Measurements from ENCODE around the gene DRC7.
"Not testable (repeated sequence)": the region's sequence is repeated elsewhere in the genome, so short reads cannot be mapped to it uniquely, and the experiment has no call there.

DRC7 gene

GRCh38 chr16:57670196-57670595, 24.4 kb upstream of the DRC7 start:
- H3K4me3 ChIP-seq (replicated peaks in 1 of 2; ENCODE audit: low read depth in 2 of 2, low read length in 2 of 2), result no peak overlapping the region
- TF ChIP-seq, protein P1, sequence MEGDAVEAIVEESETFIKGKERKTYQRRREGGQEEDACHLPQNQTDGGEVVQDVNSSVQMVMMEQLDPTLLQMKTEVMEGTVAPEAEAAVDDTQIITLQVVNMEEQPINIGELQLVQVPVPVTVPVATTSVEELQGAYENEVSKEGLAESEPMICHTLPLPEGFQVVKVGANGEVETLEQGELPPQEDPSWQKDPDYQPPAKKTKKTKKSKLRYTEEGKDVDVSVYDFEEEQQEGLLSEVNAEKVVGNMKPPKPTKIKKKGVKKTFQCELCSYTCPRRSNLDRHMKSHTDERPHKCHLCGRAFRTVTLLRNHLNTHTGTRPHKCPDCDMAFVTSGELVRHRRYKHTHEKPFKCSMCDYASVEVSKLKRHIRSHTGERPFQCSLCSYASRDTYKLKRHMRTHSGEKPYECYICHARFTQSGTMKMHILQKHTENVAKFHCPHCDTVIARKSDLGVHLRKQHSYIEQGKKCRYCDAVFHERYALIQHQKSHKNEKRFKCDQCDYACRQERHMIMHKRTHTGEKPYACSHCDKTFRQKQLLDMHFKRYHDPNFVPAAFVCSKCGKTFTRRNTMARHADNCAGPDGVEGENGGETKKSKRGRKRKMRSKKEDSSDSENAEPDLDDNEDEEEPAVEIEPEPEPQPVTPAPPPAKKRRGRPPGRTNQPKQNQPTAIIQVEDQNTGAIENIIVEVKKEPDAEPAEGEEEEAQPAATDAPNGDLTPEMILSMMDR (IDR thresholded peaks at IDR 0.05; ENCODE audit: low read depth, low read length), result no peak
- no peak for DNase-seq (ENCODE audit: low read depth in 2 of 2)

- H3K4me3 ChIP-seq (replicated peaks in 1 of 2; ENCODE audit: low read depth in 2 of 2, low read length in 2 of 2), result not testable (repeated sequence)
- peak; percentile 16 to 31 for DNase-seq (ENCODE audit: low read depth in 2 of 2)
Measured at GRCh38 chr16:57671451-57671850, 23.2 kb upstream of the DRC7 start.

- TF ChIP-seq, protein P1 (IDR thresholded peaks at IDR 0.05; ENCODE audit: low read depth, low read length), result no peak
Measured at GRCh38 chr16:57672416-57672815, 22.2 kb upstream of the DRC7 start.

GRCh38 chr16:57672824-57673223, 21.8 kb upstream of the DRC7 start:
- DNase-seq (ENCODE audit: low read depth in 2 of 2), result no peak
- H3K4me3 ChIP-seq (replicated peaks in 1 of 2; ENCODE audit: low read depth in 2 of 2, low read length in 2 of 2), result no peak overlapping the region
- TF ChIP-seq, protein P1 (IDR thresholded peaks at IDR 0.05; ENCODE audit: low read depth, low read length), result no peak

More at GRCh38 chr16:57672416-57672815, 22.2 kb upstream of the DRC7 start:
- H3K4me3 ChIP-seq (replicated peaks in 1 of 2; ENCODE audit: low read depth in 2 of 2, low read length in 2 of 2), result no peak overlapping the region
- no peak for DNase-seq (ENCODE audit: low read depth in 2 of 2)

DNA sequence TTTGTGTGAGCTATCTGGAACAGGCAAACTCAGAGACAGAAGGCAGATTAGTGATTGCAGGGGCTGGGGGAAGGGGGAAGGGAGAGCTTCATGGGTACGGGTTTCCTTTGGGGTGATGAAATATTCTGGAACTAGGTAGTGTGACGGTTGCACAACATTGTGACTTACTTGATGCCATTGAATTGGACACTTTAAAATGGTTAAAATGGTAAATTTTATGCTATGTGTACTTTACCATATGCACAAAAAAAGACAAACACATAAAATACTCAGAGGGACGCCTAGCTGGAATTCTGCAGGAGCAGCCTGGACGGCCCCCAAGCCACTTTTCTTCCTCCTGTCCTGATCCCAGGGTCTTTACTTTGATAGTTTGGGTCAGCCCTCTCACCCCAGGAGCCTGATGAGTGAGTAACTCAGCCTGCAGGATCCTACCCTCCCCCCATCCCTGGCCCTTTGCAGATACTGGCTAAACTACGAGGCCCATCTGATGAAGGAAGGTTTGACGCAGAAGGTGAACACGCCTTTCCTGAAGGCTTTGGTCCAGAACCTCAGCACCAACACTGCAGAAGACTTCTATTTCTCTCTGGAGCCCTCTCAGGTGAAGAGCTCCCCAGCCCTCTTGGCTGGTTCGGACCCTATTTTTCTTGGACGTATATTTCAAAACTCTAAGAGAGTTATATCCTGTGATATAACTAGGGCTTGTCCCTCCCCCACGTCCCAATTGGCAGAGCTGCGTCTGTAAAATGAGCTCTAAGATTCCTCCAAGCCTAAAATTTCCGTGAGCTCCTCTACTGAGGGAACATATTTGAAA, 18.7 kb upstream of the DRC7 start:
- peak; percentile 19 to 57 for DNase-seq (ENCODE audit: low read depth in 2 of 2)
- TF ChIP-seq, protein P1 (IDR thresholded peaks at IDR 0.05; ENCODE audit: low read depth, low read length), result no peak
- H3K4me3 ChIP-seq (replicated peaks in 1 of 2; ENCODE audit: low read depth in 2 of 2, low read length in 2 of 2), result no peak overlapping the region

DNA sequence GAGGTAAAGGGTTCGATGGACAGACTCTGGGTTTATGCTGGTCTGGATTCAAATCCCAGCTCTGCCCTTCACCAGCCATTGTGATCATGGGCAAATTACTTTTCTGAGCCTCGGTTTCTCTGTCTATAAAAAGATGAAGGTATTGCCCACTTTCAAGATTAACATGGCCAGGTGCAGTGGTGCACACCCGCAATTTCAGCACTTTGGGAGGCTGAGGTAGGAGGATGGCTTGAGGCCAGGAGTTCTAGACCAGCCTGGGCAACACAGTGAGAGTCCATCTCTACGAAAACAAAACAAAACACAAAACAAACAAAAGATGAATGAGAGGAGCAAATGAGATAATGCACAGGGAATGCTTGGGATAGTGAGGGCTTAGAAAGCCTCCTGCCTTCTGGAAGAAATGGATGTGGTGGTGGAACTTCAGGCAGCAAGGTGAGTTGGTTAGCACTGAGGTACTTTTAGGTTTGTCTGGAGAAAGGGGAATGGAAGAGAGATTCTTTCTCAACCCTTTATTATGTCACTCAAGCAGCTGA, 18.0 kb upstream of the DRC7 start:
- H3K4me3 ChIP-seq (replicated peaks in 1 of 2; ENCODE audit: low read depth in 2 of 2, low read length in 2 of 2), result no peak overlapping the region
- DNase-seq (ENCODE audit: low read depth in 2 of 2), result peak in 1 of 2 donors; percentile 5
- TF ChIP-seq, protein P1 (IDR thresholded peaks at IDR 0.05; ENCODE audit: low read depth, low read length), result no peak

DNA sequence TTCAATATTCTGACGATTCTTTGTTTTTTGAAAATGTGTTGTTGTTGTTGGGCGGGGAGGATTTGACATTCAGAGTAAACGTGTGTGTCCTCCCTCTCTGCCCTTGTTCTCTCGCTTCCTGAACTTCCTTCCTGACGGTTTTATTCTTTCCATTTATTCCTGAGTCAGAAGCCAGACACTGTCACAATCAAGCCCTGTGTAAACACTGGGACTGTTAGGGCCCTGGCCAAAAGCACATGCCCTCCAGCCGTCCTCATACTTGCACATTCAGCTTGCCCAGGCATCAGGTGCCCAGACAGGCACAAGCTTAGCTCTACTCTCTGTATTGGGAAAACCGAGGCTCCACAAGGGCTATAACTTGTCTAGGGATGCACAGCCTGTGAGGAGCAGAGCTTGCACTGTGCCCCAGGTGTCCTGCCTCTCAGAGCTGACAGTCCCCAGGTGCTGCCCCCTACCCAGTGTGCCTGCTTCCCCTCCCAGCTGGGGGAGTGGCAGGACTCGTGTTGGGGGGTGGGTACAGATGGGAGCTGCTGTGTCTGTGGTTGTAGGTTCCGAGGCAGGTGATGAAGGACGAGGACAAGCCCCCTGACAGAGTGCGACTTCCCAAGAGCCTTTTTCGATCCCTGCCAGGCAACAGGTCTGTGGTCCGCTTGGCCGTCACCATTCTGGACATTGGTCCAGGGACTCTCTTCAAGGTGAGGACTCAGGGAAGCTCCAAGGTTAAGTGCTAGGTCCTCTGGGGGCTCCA, 16.8 kb upstream of the DRC7 start:
- no peak overlapping the region for H3K4me3 ChIP-seq (replicated peaks in 1 of 2; ENCODE audit: low read depth in 2 of 2, low read length in 2 of 2)
- no peak for DNase-seq (ENCODE audit: low read depth in 2 of 2)
- TF ChIP-seq, protein P1 (IDR thresholded peaks at IDR 0.05; ENCODE audit: low read depth, low read length), result no peak
